K562 (cell line): ENCODE measurements around the gene CNOT4. TPM values are rescaled to one million over a fixed set of nuclear protein-coding genes. Genes with fewer than 3 reads are reported as not detected.

Experiments used
- ATF1 ChIP-seq, 2 experiments: fragments of 450-650 bp in 1 of 2; IDR thresholded peaks; 2 replicates each; pipeline ENCODE4 v1.6.1; 2016; ENCODE audit warnings: missing compliant biosample characterization in 1 of 2, missing genetic modification characterization in 1 of 2
- CBFA2T2 ChIP-seq: fragments of 450-650 bp; conservative IDR thresholded peaks from 2 replicates; pipeline ENCODE4 v1.6.1; 2017; ENCODE audit warnings: mild to moderate bottlenecking
- CBX8 ChIP-seq: fragments of 200-600 bp; sonication (generic); IDR thresholded peaks from 2 replicates; pipeline ENCODE4 v1.6.1; 2012; ENCODE audit warnings: borderline replicate concordance, mixed run types, low read depth, mild to moderate bottlenecking, moderate library complexity, mixed read lengths, low read length, control low read depth, inconsistent platforms; ENCODE audit not compliant: poor library complexity, severe bottlenecking; ENCODE audit errors: extremely low read depth
- FOXA3 ChIP-seq, 2 experiments: fragments of 450-650 bp in 1 of 2; sonication (generic) in 1 of 2; formaldehyde crosslinking; IDR thresholded peaks in 1 of 2; conservative IDR thresholded peaks in 1 of 2; 2 replicates each; pipeline versions ENCODE4 v1.4.0 to v1.8.0; 2020 to 2022; ENCODE audit warnings: mild to moderate bottlenecking in 2 of 2, missing genetic modification reagents in 1 of 2
- HDAC6 ChIP-seq: IDR thresholded peaks from 2 replicates; pipeline ENCODE4 v1.6.1; 2012; ENCODE audit warnings: low read depth, mild to moderate bottlenecking, control low read depth, inconsistent platforms, low read length, moderate library complexity
- MYC ChIP-seq, 2 experiments: fragments of 250-450 bp in 1 of 2; sonication (Bioruptor Pico) in 1 of 2; IDR thresholded peaks; 2 replicates each; pipeline versions ENCODE4 v1.5.1 to v1.6.1; 2012 to 2021; ENCODE audit warnings: low read depth in 2 of 2, borderline replicate concordance in 1 of 2, improper control_type of control experiment in 1 of 2, low read length in 1 of 2, mild to moderate bottlenecking in 1 of 2, moderate library complexity in 1 of 2
- NFE2L1 ChIP-seq: fragments of 450-650 bp; IDR thresholded peaks from 2 replicates; pipeline ENCODE4 v1.6.1; 2016; ENCODE audit warnings: missing genetic modification characterization, low read depth, mild to moderate bottlenecking, missing compliant biosample characterization, moderate library complexity, borderline replicate concordance
- RCOR1 ChIP-seq, 2 experiments: IDR thresholded peaks; 2 replicates each; pipeline ENCODE4 v1.6.1; 2012; ENCODE audit warnings: low read depth in 2 of 2, low read length in 2 of 2, borderline replicate concordance in 1 of 2, improper control_type of control experiment in 1 of 2
- TCF3 ChIP-seq: sonication (generic); formaldehyde crosslinking; IDR thresholded peaks from 2 replicates; pipeline ENCODE4 v1.4.0; 2020; ENCODE audit warnings: mild to moderate bottlenecking, missing genetic modification reagents
- polyA plus RNA-seq, 8 experiments: library from polyadenylated mRNA; depleted of rRNA in 4 of 8; stranded (reverse) in 5 of 8; unstranded in 3 of 8; fragments of >200 nt; fragmentation: Nextera tagmentation in 2 of 8; fragmentation: Illumina TruSeq in 1 of 8; extraction: Ambion mirVana in 2 of 8; extraction: Trizol in 1 of 8; gene quantifications; 2 replicates each; pipeline versions ENCODE4 v1.2.1 to v1.2.3, GENCODE V29; 2011 to 2014; ENCODE audit warnings: inconsistent platforms in 1 of 8, missing spikeins in 1 of 8
- total RNA-seq, 7 experiments: library from RNA; depleted of rRNA in 6 of 7; stranded (reverse); fragments of >200 nt in 6 of 7; fragmentation: Illumina TruSeq in 2 of 7; extraction: Trizol in 2 of 7; gene quantifications; 2 replicates each; pipeline versions ENCODE4 v1.2.1 to v1.2.3, GENCODE V29; 2011 to 2021; ENCODE audit warnings: low replicate concordance in 1 of 7
- TF ChIP-seq, protein P1 (sequence below), 3 experiments: fragments of 200-800 bp in 1 of 3; fragments of 250-450 bp in 1 of 3; fragments of 450-650 bp in 1 of 3; sonication (Bioruptor Pico) in 1 of 3; sonication (Bioruptor generic) in 1 of 3; formaldehyde crosslinking in 1 of 3; IDR thresholded peaks; 2 replicates each; pipeline versions ENCODE4 v1.6.1 to v1.8.0; 2016 to 2022; ENCODE audit warnings: mild to moderate bottlenecking in 2 of 3, missing genetic modification characterization in 2 of 3, missing compliant biosample characterization in 1 of 3, moderate library complexity in 1 of 3
- TF ChIP-seq, protein P2 (sequence below): fragments of 450-650 bp; formaldehyde crosslinking; conservative IDR thresholded peaks from 2 replicates; pipeline ENCODE4 v1.4.0; 2022; ENCODE audit warnings: mild to moderate bottlenecking, missing genetic modification characterization

Gene CNOT4
- total and polyA plus RNA-seq, 9 of the 15 experiments (the other 6 are each of a cell fraction or from before 2014, with no cell fraction given), result 8.6 to 24.1 (median 15.4) TPM

DNA sequence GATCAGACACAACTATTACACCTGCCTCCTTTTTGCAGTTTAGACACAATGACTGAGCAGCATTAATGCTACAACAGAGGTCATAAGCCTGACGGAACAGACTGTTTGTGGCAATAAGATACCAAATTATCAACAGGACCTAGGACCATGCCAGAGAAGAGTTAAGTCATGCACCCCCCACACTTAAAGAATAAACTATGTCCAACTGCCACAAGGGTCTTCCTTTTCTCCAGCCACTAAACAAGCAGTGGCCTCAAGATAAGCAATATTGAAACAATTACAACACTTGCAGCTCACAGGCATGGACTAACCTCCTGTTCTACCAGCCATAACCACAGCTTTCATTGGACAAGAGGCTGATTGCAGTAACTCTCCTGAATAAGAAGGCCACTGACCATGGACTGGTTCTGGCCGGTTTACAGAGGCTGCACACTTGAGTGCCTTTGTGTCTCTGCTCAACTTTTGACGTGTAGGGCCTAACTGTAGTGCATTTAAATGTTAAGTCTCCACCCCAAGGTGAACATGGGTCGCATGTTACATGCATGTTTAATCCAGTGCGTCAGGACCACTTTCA lies 171.8 kb downstream of the CNOT4 start (continued):
- TF ChIP-seq RCOR1 (IDR thresholded peaks at IDR 0.05; ENCODE audit: borderline replicate concordance in 1 of 2, low read depth in 2 of 2, low read length in 2 of 2) (no peak), HDAC6 (no peak), TCF3 (CRISPR knock-in tag) (peak; percentile 25; the same call in 1 of the 2 replicates), FOXA3 (CRISPR knock-in tag; conservative IDR thresholded peaks at IDR 0.05 in 1 of 2, IDR thresholded peaks at IDR 0.05 in 1 of 2) (no peak), ATF1 (CRISPR knock-in tag; IDR thresholded peaks at IDR 0.05) (no peak), ATF1 (tag; IDR thresholded peaks at IDR 0.05) (no peak), CBFA2T2 (0 out of 2 replicates have a peak, but pooled peaks have one; percentile 18), CBX8 (no peak), MYC (IDR thresholded peaks at IDR 0.05; ENCODE audit: low read depth, low read length) (no peak), MYC (CRISPR knock-in tag; IDR thresholded peaks at IDR 0.05; ENCODE audit: borderline replicate concordance, low read depth) (no peak), NFE2L1 (no peak)
- TF ChIP-seq, protein P1, sequence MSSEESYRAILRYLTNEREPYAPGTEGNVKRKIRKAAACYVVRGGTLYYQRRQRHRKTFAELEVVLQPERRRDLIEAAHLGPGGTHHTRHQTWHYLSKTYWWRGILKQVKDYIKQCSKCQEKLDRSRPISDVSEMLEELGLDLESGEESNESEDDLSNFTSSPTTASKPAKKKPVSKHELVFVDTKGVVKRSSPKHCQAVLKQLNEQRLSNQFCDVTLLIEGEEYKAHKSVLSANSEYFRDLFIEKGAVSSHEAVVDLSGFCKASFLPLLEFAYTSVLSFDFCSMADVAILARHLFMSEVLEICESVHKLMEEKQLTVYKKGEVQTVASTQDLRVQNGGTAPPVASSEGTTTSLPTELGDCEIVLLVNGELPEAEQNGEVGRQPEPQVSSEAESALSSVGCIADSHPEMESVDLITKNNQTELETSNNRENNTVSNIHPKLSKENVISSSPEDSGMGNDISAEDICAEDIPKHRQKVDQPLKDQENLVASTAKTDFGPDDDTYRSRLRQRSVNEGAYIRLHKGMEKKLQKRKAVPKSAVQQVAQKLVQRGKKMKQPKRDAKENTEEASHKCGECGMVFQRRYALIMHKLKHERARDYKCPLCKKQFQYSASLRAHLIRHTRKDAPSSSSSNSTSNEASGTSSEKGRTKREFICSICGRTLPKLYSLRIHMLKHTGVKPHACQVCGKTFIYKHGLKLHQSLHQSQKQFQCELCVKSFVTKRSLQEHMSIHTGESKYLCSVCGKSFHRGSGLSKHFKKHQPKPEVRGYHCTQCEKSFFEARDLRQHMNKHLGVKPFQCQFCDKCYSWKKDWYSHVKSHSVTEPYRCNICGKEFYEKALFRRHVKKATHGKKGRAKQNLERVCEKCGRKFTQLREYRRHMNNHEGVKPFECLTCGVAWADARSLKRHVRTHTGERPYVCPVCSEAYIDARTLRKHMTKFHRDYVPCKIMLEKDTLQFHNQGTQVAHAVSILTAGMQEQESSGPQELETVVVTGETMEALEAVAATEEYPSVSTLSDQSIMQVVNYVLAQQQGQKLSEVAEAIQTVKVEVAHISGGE (CRISPR knock-in tag; IDR thresholded peaks at IDR 0.05), result no peak
- TF ChIP-seq, protein P2, sequence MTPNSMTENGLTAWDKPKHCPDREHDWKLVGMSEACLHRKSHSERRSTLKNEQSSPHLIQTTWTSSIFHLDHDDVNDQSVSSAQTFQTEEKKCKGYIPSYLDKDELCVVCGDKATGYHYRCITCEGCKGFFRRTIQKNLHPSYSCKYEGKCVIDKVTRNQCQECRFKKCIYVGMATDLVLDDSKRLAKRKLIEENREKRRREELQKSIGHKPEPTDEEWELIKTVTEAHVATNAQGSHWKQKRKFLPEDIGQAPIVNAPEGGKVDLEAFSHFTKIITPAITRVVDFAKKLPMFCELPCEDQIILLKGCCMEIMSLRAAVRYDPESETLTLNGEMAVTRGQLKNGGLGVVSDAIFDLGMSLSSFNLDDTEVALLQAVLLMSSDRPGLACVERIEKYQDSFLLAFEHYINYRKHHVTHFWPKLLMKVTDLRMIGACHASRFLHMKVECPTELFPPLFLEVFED (CRISPR knock-in tag), result no peak
- TF ChIP-seq, all 486 proteins: peak for 9
